Mesenchymal stem cell (in vitro differentiated cells and primary cell): Measurements from ENCODE around the gene PSME4. TPM values are rescaled to one million over a fixed set of nuclear protein-coding genes. Genes with fewer than 3 reads are reported as not detected.

ENCODE experiments used
- DNase-seq: peaks from one replicate; pipeline ENCODE4 v3.0.0-alpha.2; 2013
- H2AFZ ChIP-seq: one replicate; pipeline ENCODE4 v1.6.1; 2013; ENCODE audit warnings: low read depth, mild to moderate bottlenecking, control low read depth, inconsistent platforms, low read length, moderate library complexity
- H2AK5ac ChIP-seq: 2 replicates; pipeline ENCODE4 v1.6.1; 2013; ENCODE audit warnings: low read length, moderate library complexity, mild to moderate bottlenecking, inconsistent platforms; ENCODE audit not compliant: severe bottlenecking
- H2BK120ac ChIP-seq: one replicate; pipeline ENCODE4 v1.6.1; 2013; ENCODE audit warnings: low read depth, mild to moderate bottlenecking, inconsistent platforms, low read length, moderate library complexity
- H2BK12ac ChIP-seq, 2 experiments: one replicate each; pipeline ENCODE4 v1.6.1; 2013; ENCODE audit warnings: inconsistent platforms in 2 of 2, low read length in 2 of 2, mild to moderate bottlenecking in 2 of 2, moderate library complexity in 2 of 2, control low read depth in 1 of 2
- H2BK15ac ChIP-seq: one replicate; pipeline ENCODE4 v1.6.1; 2013; ENCODE audit warnings: mild to moderate bottlenecking, low read depth, inconsistent platforms; ENCODE audit not compliant: poor library complexity, severe bottlenecking
- H2BK5ac ChIP-seq: 2 replicates; pipeline ENCODE4 v1.6.1; 2013; ENCODE audit warnings: low read depth, mild to moderate bottlenecking, low read length, control low read depth, inconsistent platforms; ENCODE audit not compliant: poor library complexity, severe bottlenecking
- H3K14ac ChIP-seq, 2 experiments: one replicate each; pipeline ENCODE4 v1.6.1; 2013; ENCODE audit warnings: inconsistent platforms in 2 of 2, low read length in 2 of 2, control low read depth in 1 of 2, mild to moderate bottlenecking in 1 of 2, moderate library complexity in 1 of 2
- H3K18ac ChIP-seq, 2 experiments: one replicate each; pipeline ENCODE4 v1.6.1; 2013; ENCODE audit warnings: inconsistent platforms in 2 of 2, low read length in 2 of 2, control low read depth in 1 of 2, low read depth in 1 of 2, mild to moderate bottlenecking in 1 of 2
- H3K23ac ChIP-seq, 2 experiments: one replicate each; pipeline ENCODE4 v1.6.1; 2013; ENCODE audit warnings: inconsistent platforms in 2 of 2, low read length in 2 of 2, mild to moderate bottlenecking in 2 of 2, moderate library complexity in 2 of 2, control low read depth in 1 of 2
- H3K27ac ChIP-seq: 2 replicates; pipeline ENCODE4 v1.5.1; 2013; ENCODE audit warnings: mild to moderate bottlenecking, moderate library complexity, low read length, control low read depth, inconsistent platforms; ENCODE audit not compliant: poor library complexity, severe bottlenecking
- H3K27me3 ChIP-seq, 2 experiments: 2 replicates each; pipeline versions ENCODE4 v1.6.1 to v1.7.0; 2013; ENCODE audit warnings: low read length in 2 of 2, mild to moderate bottlenecking in 2 of 2, moderate library complexity in 2 of 2, control low read depth in 1 of 2, inconsistent platforms in 1 of 2; ENCODE audit not compliant: control insufficient read depth in 1 of 2, insufficient read depth in 1 of 2
- H3K36me3 ChIP-seq, 2 experiments: 2 replicates each; pipeline versions ENCODE4 v1.6.1 to v1.7.0; 2013; ENCODE audit warnings: low read length in 2 of 2, control low read depth in 1 of 2, inconsistent platforms in 1 of 2, low read depth in 1 of 2, mild to moderate bottlenecking in 1 of 2; ENCODE audit not compliant: insufficient read depth in 2 of 2, control insufficient read depth in 1 of 2
- H3K4ac ChIP-seq, 2 experiments: one replicate each; pipeline ENCODE4 v1.6.1; 2013; ENCODE audit warnings: inconsistent platforms in 2 of 2, low read length in 2 of 2, mild to moderate bottlenecking in 2 of 2, moderate library complexity in 2 of 2, control low read depth in 1 of 2, low read depth in 1 of 2
- H3K4me1 ChIP-seq: 2 replicates; pipeline ENCODE4 v1.6.1; 2013; ENCODE audit warnings: low read depth, low read length, control low read depth; ENCODE audit not compliant: control insufficient read depth, insufficient read depth
- H3K4me2 ChIP-seq: 2 replicates; pipeline ENCODE4 v1.6.1; 2013; ENCODE audit warnings: low read length, mild to moderate bottlenecking, inconsistent platforms; ENCODE audit not compliant: poor library complexity, severe bottlenecking
- H3K4me3 ChIP-seq, 2 experiments: 2 replicates each; pipeline versions ENCODE4 v1.5.1 to v1.7.0; 2013; ENCODE audit warnings: low read length in 2 of 2, mild to moderate bottlenecking in 2 of 2, control low read depth in 1 of 2, low read depth in 1 of 2; ENCODE audit not compliant: insufficient read depth in 1 of 2
- H3K79me1 ChIP-seq: replicated peaks from 2 replicates; pipeline ENCODE4 v1.6.1; 2013; ENCODE audit warnings: mild to moderate bottlenecking, control low read depth, low read length, inconsistent platforms; ENCODE audit not compliant: poor library complexity, severe bottlenecking
- H3K9ac ChIP-seq: 2 replicates; pipeline ENCODE4 v1.7.0; 2013; ENCODE audit warnings: mild to moderate bottlenecking, low read length, moderate library complexity
- H3K9me3 ChIP-seq: 2 replicates; pipeline ENCODE4 v1.7.0; 2013; ENCODE audit warnings: mild to moderate bottlenecking, low read length; ENCODE audit not compliant: control insufficient read depth
- H4K8ac ChIP-seq: one replicate; pipeline ENCODE4 v1.6.1; 2013; ENCODE audit warnings: inconsistent platforms, mild to moderate bottlenecking, low read length, moderate library complexity
- H4K91ac ChIP-seq: one replicate; pipeline ENCODE4 v1.6.1; 2013; ENCODE audit warnings: mild to moderate bottlenecking, low read length, inconsistent platforms
- WGBS: methylation state at CpG from one replicate; pipeline ENCODE4 v1.1.7; 2013; ENCODE audit warnings: mixed read lengths; 5-methylcytosine and 5-hydroxymethylcytosine counted together
- polyA plus RNA-seq, 2 experiments: library from polyadenylated mRNA; stranded (reverse); fragments of 200-250 nt; gene quantifications; one replicate each; pipeline ENCODE4 v1.2.3, GENCODE V29; 2013

PSME4 gene, protein sequence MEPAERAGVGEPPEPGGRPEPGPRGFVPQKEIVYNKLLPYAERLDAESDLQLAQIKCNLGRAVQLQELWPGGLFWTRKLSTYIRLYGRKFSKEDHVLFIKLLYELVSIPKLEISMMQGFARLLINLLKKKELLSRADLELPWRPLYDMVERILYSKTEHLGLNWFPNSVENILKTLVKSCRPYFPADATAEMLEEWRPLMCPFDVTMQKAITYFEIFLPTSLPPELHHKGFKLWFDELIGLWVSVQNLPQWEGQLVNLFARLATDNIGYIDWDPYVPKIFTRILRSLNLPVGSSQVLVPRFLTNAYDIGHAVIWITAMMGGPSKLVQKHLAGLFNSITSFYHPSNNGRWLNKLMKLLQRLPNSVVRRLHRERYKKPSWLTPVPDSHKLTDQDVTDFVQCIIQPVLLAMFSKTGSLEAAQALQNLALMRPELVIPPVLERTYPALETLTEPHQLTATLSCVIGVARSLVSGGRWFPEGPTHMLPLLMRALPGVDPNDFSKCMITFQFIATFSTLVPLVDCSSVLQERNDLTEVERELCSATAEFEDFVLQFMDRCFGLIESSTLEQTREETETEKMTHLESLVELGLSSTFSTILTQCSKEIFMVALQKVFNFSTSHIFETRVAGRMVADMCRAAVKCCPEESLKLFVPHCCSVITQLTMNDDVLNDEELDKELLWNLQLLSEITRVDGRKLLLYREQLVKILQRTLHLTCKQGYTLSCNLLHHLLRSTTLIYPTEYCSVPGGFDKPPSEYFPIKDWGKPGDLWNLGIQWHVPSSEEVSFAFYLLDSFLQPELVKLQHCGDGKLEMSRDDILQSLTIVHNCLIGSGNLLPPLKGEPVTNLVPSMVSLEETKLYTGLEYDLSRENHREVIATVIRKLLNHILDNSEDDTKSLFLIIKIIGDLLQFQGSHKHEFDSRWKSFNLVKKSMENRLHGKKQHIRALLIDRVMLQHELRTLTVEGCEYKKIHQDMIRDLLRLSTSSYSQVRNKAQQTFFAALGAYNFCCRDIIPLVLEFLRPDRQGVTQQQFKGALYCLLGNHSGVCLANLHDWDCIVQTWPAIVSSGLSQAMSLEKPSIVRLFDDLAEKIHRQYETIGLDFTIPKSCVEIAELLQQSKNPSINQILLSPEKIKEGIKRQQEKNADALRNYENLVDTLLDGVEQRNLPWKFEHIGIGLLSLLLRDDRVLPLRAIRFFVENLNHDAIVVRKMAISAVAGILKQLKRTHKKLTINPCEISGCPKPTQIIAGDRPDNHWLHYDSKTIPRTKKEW (N-terminal part only)
- polyA plus RNA-seq (2013, experiment 1 of 2) = 27.0 TPM
- polyA plus RNA-seq (2013, experiment 2 of 2) = 26.9 TPM

DNA sequence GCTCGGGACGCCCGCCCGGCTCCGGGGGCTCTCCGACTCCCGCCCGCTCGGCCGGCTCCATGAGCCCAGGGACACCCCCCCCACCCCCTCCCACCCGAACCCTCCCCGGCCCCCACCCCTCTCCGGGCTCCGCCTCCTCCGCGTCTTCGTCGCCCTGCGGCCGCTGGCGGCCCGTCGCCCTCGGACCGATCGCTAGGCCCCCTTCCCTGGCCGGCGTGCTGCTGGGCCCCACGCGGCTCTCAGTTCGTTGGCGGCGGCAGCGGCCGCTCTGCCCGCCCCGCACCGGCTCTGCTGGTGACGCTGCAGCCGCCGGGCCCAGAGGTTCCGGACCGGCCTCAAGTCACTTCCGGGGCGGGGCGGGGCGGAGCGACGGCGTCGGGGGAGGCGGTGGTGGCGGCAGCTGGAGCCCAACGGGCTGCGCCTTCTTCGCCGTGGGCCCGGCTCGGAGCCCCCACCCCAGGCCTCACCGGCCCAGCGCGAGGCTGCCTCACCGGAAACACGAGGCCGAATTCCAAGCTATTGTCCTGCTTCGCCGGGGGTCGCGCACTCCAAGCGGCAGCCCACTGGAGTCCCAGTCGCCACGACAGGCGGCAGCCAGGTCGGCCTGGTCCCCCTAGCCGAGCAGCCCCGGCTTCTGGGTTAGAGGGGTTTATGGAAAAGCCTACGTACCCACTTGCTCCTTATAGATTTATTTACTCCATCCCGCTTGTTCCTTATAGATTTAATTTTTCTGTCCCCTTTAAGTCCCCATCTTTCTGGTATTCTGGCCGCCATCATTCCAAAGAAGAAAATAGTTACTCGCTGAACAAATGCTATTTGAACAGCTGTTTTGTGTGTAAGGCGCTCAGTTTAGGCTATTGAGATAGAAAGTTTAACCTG is at the start of gene PSME4:
Gene PSME4 (minus strand): TSS at position 270 of the 879 bp plus-strand sequence. CDS start 209 bp downstream, at position 61.
- DNase-seq = peak; percentile 92
- Histone ChIP-seq H2BK5ac (peak within 1 kb of the TSS; percentile 94), H3K18ac (peak within 1 kb of the TSS; percentile 93 to 94), H3K79me1 (peaks cover 3% of the 10 kb centered on the region), H3K4me3 (peak within 1 kb of the TSS; percentile 96 to 99), H3K4me1 (peaks cover 2% of the 10 kb centered on the region), H2BK12ac (peak within 1 kb of the TSS in 1 of 2 experiments; percentile 72), H3K4ac (peak within 1 kb of the TSS; percentile 35 to 89), H2AFZ (peak within 1 kb of the TSS; percentile 85), H3K27ac (peak within 1 kb of the TSS; percentile 91), H3K27me3 (no peaks in the 10 kb centered on the region), H3K9ac (peak within 1 kb of the TSS; percentile 98), H3K23ac (peak within 1 kb of the TSS in 1 of 2 experiments; percentile 97), H3K9me3 (no peaks in the 10 kb centered on the region), H2AK5ac (no peak within 1 kb of the TSS), H4K8ac (peak within 1 kb of the TSS; percentile 52), H4K91ac (peak within 1 kb of the TSS; percentile 52), H2BK120ac (peak within 1 kb of the TSS; percentile 42), H3K4me2 (peak within 1 kb of the TSS; percentile 79), H2BK15ac (peak within 1 kb of the TSS; percentile 84), H3K36me3 (peaks cover 0 to 20% of the 10 kb centered on the region in 2 experiments), H3K14ac (peak within 1 kb of the TSS in 1 of 2 experiments; percentile 97)
- WGBS = under 1% methylated on average over 57 of the region's 81 CpGs

DNA sequence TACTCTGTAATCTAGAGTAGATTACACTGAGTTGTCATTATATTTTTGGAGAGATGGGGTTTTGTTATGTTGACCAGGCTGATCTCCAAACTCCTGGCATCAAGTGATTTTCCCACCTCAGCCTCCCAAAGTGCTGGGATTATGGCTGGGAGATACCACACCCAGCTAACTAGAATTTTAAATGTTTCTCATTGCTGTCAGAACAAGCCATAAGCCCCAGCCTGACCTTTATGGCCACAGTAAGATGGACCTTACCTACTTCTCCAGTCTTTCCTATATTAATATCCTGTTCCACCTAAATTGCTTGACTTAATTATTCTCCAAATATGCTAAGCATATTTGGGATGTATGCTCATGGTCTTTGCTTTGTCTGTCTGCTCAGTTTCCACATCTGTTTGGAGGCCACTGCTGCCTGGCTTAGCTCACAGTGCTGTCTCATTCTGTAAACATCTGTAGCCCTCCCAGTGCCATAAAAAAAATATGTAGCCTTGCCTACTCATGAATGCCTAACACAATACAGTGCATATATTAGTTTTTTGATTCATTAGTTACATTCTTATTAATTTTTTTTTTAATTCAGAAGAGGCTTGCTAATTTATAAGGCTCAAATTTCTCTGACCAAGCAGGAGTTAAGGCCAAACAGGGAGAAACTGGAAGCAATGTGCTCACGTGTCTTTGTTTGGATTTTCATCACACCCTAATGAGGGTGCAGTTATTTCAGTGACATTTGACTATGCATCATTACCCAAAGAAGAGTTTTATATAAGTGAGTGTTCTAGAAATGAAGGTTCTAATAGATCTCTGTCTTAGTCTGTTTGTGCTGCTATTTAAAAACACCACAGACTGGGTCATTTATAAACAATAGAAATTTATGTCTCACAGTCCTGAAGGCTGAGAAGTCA is 45.3 kb upstream of the PSME4 start:
- no peak overlapping the region for H2AK5ac ChIP-seq
- H3K23ac ChIP-seq = no peak overlapping the region
- no peak overlapping the region for H4K91ac ChIP-seq
- DNase-seq = peak; percentile 78
- no peaks in the 10 kb centered on the region for H3K36me3 ChIP-seq
- no peak overlapping the region for H2BK5ac ChIP-seq
- peak overlapping the region; percentile 34 for H2BK120ac ChIP-seq
- H3K9ac ChIP-seq = peak overlapping the region; percentile 59
- H3K4ac ChIP-seq = no peak overlapping the region
- no peak overlapping the region for H3K4me3 ChIP-seq
- no peak overlapping the region for H4K8ac ChIP-seq
- WGBS = 7% methylated on average over 1 of the region's 1 CpG
- peaks cover 8% of the 10 kb centered on the region for H3K4me1 ChIP-seq
- no peak overlapping the region for H2BK15ac ChIP-seq
- no peaks in the 10 kb centered on the region for H3K27me3 ChIP-seq
- H3K18ac ChIP-seq = peak overlapping the region in 1 of 2 experiments; percentile 19
- no peak overlapping the region for H3K4me2 ChIP-seq
- H3K9me3 ChIP-seq = peaks cover 3% of the 10 kb centered on the region
- H3K79me1 ChIP-seq = no peaks in the 10 kb centered on the region
- no peak overlapping the region for H2BK12ac ChIP-seq
- H2AFZ ChIP-seq = no peak overlapping the region
- no peak overlapping the region for H3K14ac ChIP-seq
- no peak overlapping the region for H3K27ac ChIP-seq

DNA sequence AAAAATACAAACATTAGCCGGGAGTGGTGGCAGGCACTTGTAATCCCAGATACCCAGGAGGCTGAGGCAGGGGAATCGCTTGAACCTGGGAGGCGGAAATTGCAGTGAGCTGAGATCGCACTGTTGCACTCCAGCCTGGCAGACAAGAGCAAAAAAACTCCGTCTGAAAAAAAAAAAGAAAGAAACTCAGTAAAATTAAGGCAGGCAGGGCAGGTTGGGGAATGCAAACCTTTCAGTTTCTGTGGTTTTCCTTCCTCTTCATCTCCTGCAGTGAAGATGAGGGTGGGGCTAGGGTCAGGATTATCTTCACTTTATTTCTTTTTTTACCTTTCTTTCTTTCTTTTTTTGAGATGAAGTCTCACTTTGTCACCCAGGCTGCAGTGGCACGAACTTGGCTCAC is 43.2 kb upstream of the PSME4 start:
- H3K79me1 ChIP-seq = no peaks in the 10 kb centered on the region
- no peaks in the 10 kb centered on the region for H3K9me3 ChIP-seq
- no peak for DNase-seq
- no peak overlapping the region for H2AFZ ChIP-seq
- WGBS = 68% methylated on average over 6 of the region's 6 CpGs
- no peak overlapping the region for H3K9ac ChIP-seq
- no peak overlapping the region for H2BK120ac ChIP-seq
- no peak overlapping the region for H3K23ac ChIP-seq
- no peak overlapping the region for H3K18ac ChIP-seq
- no peak overlapping the region for H3K14ac ChIP-seq
- H2AK5ac ChIP-seq = no peak overlapping the region
- H2BK15ac ChIP-seq = no peak overlapping the region
- H2BK5ac ChIP-seq = no peak overlapping the region
- H3K4ac ChIP-seq = no peak overlapping the region
- H3K4me1 ChIP-seq = peaks cover 4% of the 10 kb centered on the region
- no peak overlapping the region for H3K4me2 ChIP-seq
- no peak overlapping the region for H3K4me3 ChIP-seq
- no peak overlapping the region for H4K8ac ChIP-seq
- no peak overlapping the region for H4K91ac ChIP-seq
- H3K27ac ChIP-seq = no peak overlapping the region
- no peak overlapping the region for H2BK12ac ChIP-seq
- H3K36me3 ChIP-seq = no peaks in the 10 kb centered on the region
- no peaks in the 10 kb centered on the region for H3K27me3 ChIP-seq
